DMS79 treated with DMSO at 0.1 percent for 48 hours (cell line): ENCODE results near the gene PKN1.

Experiments used
- DNase-seq: peaks from one replicate; lab custom pipeline; 2025; lab: John Stamatoyannopoulos, UW

The PKN1 gene

DNA sequence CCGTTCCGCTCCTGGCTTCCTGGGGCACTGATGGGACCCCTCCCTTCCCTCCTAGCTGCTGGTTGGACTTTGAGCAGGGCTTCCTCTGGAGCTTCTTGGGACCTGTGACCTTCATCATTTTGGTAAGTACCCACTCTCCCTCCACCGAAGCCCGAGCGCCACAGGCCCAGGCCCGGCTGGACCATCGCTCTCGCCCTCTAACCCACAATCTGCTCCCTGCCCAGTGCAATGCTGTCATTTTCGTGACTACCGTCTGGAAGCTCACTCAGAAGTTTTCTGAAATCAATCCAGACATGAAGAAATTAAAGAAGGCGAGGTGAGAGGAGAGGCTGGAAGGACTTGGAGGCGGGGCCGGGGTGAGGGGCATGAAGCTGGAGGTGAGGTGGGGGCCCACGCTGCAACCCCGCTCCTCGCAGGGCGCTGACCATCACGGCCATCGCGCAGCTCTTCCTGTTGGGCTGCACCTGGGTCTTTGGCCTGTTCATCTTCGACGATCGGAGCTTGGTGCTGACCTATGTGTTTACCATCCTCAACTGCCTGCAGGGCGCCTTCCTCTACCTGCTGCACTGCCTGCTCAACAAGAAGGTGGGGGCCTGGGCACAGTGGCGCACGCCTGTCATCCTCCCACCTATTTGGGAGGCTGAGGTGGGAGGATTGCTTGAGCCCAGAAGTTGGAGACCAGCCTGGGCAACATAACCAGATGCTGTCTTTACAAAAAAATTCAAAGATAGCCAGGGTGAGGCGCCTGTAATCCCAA is 26.3 kb upstream of the PKN1 start:
- DNase-seq = no peak

DNA sequence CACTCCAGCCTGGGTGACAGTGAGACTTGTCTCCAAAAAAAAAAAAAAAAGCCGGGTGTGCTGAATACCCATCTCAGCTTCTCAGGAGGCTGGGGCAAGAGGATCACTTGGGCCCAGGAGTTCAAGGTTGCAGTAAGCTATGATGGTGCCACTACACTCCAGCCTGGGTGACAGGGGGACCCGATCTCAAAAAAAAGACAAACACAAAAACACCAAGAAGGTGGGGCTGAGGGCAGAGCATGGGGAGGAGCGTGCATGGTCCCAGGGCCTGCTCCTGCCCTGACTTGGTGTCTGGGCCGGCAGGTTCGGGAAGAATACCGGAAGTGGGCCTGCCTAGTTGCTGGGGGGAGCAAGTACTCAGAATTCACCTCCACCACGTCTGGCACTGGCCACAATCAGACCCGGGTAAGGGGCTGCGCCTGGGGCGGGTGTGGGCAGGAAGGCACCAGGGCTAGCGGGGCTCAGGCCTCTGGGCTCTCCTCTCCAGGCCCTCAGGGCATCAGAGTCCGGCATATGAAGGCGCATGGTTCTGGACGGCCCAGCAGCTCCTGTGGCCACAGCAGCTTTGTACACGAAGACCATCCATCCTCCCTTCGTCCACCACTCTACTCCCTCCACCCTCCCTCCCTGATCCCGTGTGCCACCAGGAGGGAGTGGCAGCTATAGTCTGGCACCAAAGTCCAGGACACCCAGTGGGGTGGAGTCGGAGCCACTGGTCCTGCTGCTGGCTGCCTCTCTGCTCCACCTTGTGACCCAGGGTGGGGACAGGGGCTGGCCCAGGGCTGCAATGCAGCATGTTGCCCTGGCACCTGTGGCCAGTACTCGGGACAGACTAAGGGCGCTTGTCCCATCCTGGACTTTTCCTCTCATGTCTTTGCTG is 25.3 kb upstream of the PKN1 start:
- DNase-seq = no peak

DNA sequence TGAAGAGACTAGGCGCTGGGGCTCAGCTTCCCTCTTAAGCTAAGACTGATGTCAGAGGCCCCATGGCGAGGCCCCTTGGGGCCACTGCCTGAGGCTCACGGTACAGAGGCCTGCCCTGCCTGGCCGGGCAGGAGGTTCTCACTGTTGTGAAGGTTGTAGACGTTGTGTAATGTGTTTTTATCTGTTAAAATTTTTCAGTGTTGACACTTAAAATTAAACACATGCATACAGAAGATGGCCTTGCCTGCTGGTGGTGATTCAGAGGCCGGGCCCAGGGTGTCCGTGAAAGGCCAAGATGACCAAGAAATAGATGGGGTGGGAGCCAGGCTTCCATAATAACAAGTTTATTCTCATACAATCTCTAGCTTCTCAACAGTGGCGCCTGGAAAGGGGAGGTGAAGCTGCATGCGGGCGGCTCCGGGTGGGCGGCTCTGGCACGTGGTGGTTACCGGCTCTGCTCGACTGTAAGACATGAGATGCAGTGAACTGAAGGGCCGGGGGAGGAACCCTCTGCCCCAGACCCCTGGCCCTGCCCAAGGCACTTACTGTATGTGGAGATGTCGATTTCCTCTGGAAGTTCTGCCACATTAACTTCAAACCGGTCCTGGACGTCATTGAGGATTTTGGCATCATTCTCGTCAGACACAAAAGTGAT is 24.5 kb upstream of the PKN1 start:
- DNase-seq = no peak

DNA sequence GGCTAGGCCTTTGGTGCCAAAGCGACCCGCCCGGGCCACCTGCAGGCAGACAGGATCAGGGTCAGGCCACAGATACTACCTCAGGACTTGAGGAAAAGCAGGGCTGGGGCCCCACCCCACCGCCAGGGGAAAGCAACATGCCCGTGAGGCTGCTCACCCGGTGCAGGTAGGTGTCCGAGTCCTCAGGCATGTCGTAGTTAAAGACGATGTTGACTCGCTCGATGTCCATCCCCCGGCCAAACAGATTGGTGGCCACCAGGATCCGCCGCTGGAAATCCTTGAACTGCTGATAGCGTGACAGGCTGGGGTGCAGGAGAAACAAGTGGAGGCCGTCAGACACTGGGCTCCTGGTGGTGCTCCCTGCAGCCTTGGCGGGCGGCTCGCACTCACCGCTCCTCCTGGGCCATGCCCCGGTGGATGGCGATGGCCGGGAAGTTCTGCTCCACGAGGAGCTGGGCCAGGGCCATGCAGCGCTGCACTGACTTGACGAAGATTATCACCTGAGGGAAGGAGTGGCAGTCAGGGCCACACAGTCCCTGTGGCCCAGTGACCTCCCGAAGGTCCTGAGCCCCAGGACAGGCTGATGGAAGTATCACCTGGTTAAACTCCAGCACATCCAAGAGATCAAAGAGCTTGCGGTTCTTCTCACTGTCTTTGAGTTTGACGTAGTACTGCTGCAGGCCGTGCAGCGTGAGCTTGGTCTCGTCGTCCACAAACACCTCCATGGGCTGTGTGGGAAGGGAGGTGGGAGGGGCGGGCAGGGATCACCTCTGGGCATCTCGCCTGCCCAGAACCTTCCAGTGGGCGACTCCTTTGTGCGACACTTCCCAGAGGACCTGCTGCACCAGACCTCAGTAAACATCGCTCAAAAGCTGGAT is 23.7 kb upstream of the PKN1 start:
- no peak for DNase-seq

DNA sequence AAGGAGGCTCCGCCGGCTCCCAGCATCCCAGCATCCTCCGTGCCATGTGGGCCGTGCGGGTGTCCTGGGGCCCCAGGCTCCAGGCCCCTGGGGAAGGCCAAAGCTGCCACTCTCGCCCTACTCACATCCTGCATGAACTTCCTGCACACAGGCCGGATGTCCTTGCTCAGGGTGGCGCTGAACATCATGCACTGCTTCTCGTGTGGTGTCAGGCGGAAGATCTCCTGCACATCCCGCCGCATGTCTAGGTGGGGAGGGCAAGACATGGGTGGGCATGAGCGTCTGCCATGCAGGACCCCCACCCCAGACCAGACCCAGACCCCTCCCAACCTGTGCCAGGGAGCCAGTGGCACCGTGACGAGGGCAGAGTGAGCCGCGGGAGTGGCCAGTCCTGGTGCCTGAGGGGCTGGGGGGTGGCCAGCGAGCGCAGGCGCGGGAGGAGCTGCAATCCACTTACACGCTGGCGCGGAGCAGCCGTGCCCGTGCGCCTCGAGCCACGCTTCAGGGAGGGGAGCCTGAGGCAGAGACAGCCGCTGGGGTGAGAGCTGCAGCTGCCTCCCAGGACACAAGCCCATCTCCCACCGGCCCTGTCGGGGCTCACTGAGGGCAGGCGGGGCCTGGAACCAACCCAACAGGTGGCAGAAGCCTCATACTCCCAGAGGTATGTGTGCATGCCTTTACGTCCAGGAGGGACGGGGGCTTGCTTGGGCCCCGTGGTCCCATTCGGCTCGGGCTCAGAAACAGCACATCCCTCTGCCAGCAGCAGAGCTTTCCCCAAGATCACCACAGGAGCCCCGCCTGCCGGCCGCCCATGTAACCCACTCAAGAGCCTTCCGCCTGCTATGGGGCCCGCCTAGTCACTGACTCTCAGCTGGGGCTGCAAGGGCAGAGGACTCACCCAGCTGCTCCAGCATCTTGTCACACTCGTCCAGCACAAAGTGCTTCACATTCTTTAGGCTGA is 22.7 kb upstream of the PKN1 start:
- DNase-seq = no peak

DNA sequence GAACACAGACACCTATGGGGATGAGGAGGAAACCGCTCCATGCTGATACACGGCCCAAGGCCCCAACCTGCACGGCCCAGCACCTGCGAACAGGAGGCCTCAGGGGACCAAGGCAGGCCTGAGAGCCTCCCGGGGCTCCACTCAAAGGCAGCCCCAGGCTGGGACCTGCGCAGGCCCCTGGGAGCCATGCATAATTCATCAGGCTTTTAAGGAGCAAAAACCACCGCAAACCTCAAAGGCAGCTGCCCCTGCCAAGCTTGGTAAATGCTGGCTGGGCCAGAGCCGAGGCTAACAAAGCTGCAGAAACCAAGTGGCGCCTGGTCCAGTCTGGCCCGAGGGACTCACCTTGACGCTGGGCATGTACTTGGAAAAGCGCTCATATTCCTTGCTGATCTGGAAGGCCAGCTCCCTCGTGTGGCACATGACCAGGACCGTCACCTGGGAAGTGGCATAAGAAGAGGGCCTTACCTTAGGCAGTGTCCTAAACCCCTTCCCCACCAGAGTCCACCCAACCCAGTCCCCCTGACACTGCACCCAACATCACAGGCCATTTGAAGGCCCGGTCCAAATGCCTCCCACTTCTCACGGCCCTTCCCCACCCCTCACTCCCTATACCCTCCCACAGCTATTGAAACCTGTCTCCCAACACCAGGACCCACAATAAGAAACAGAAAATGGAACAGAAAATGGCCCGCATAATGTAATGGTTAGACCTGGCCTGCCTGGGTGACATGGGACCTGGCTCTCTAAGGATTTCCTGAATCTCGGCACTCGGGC is 21.8 kb upstream of the PKN1 start:
- DNase-seq = no peak

DNA sequence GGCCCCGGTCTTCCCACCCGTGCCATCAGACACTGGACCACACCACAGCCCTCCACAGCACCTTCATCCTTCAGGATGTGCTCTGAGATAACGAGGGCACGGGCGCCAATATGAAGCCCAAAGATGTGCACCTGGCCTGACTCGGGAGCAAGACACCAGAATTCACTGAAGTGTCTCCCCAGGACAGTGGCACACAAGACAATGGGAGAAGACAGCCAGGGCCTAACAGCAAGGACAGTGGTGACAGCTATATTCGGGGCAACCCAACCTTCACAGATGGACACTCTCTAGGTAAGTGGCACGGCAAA is 21.2 kb upstream of the PKN1 start:
- DNase-seq = no peak

DNA sequence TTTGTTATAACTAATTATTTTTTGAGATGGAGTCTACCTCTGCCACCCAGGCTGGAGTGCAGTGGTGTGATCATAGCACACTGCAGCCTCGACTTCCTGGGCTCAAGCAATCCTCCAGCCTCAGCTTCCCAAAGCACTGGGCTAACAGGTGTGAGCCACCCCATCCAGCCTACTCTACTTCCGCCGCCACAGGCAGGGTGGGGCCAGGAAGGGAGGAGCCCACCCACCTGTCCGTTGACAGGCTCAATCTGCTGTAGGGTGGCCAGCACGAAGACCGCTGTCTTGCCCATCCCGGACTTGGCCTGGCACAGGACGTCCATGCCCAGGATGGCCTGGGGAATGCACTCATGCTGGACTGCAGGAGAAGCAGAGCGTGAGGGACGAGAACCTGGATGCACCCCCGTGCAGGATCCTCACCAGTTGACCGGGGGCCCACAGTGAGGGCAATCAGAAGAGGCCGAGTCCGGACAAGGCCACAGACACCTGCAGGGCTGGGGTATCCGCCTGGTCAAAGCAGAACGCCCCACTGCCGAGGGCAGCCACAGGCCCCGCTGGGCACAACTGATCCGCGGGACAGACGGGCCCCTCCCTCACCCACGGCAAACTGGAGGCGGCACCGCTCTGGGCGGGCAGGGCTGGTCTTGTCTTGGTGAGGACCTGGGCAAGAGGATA is 20.6 kb upstream of the PKN1 start:
- DNase-seq = no peak

DNA sequence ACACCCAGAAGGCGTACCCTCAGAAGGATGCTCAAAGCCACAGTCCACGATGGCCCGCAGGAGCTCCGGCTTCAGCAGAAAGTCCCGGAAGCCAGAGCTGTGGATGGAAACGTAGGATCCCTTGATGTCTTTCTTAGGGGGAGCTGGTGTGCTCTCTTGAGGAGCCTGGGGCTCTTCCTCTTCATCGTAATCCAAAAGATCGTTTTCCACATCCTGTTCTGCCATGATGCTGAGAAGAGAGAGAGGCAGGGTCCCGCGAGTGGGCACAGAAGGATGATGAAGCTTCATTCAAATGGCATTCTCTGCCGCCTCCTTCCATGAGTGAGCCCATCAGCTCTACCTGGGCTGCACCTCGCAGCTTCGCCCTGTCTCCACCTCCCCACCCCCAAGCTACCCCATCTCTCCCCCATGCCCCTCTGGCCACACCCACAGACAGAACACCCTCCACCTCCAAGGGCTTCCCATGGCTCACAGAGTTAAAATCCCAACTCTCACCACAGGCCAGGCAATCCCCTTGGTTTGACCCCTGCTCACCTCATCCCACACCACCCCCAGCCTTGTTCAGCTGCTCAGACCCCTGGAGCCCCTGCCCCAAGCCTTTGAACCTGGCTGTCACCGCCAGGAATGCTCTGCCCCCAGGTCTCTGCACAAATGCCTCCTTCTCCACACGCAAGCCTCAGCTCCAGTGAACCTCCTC is 20.0 kb upstream of the PKN1 start:
- no peak for DNase-seq

DNA sequence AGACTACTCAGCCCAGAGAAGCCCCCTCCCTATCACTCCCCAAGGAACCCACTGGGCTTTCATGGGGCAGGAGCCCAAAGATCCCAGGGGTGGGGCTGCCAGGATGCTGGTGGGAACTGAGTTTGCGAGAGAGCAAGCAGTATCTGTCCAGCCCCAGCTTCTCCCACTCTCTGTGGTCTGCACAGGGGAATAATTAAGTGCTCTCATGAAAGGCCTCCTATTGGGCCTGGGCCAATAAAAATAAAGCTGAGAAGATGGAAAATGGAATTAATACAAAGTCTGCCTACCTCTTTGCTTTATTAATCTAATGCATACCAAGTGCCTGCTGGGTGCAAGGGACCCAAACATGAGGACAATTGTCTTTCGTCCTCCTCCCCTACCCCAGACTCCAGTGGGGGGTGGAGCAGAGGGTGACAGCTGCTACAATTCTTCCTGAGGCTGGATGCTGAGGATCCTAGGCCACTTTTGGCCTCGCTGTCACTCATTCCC is 19.4 kb upstream of the PKN1 start:
- peak; percentile 63 for DNase-seq

DNA sequence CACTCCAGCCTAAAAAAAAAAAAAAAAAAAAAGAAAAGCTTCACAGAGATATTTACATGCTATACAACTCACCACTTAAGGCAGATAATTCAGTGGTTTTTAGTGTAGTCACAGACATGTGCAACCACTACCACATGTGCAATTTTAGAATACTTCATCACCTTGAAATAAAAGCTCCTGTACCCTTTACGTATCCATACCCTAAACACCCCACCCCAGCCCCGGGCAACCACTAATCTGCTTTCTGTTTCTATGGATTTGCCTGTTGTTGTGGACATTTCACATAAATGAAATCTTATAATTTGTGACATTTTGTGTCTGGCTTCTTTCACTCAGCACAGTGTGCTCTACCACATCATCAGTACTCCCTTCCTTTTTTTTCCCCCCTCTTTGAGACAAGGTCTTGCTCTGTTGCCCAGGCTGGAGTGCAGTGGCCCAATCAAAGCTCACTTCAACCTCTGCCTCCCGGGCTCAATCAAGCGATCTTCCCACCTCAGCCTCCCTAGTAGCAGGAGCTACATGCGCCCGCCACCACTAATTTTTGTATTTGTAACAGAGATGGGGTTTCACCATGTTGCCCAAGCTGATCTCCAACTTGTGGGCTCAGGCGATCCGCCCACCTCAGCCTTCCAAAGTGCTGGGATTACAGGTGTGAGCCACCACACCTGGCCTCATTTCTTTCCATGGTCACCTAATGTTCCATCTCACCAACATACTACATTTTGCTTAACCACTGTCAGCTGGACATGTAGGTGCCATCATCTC is 18.0 kb upstream of the PKN1 start:
- DNase-seq = no peak

DNA sequence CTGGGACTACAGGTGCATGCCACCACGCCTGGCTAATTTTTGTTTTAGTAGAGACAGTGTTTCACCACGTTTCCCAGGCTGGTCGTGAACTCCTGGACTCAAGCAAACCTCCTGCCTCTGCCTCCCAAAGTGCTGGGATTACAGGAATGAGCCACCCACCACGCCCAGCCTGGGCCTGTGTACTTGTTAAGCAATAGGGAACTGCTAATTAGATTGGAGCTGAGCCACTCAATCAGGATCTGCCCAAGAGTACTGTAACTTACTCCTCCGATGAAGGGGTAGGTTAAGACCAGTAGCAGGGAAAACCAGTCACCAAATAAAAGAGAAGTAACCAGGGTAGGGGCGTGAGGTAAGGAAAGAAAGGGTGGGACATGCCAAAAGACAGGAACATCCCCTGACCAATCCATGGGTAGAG is 16.3 kb upstream of the PKN1 start:
- no peak for DNase-seq

DNA sequence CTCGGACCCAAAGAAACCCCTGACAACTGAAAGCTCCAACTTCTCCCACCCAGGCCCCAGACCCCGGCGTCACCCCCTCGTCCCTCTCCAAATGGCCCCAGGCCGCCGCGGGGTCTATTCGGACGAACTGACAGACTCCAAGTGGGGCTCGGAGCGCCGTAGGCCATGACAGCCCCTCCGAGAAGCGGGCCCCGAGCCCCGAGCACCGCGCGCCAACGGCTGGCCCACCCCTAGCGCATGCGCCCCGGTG is 14.3 kb upstream of the PKN1 start:
- DNase-seq = no peak

DNA sequence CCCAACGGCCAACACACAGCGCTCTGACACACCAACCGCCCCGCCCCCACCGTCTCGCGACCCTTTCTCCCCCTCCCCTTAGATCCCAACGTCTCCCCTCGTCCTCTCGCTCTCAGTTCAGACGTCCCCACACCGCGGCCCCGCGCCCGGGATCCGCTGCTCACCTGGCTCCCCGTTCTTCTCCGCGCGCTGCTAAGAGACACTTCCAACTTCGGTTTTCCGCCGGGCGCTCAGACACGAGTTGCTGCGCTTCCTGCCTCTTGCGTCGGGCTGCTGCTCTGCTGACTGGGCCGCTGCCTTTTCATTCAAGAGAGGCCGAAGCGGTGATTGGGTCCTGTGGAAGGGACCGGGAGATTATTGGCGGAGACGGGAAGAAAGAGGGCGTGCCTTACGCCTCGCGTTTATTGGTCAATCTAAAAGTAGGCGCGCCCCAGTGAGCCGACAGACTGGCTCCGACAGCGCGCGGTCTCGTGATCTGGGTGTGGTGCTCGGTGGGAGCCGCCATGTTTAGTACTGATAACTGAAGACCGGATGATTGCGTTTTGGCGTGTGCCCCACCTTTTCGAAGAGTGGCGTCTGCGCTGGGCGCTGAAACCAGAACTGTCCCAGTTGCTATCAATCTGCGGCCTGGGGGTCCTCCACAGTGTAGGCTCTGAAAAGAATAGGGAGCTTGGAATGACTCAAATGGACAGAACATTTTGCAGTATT is 13.8 kb upstream of the PKN1 start, which contains the start of gene DDX39A:
Gene DDX39A (minus strand): TSS at position 236 of the 708 bp plus-strand sequence. CDS start 6,121 bp downstream, outside the sequence.
- peak; percentile 99 for DNase-seq

DNA sequence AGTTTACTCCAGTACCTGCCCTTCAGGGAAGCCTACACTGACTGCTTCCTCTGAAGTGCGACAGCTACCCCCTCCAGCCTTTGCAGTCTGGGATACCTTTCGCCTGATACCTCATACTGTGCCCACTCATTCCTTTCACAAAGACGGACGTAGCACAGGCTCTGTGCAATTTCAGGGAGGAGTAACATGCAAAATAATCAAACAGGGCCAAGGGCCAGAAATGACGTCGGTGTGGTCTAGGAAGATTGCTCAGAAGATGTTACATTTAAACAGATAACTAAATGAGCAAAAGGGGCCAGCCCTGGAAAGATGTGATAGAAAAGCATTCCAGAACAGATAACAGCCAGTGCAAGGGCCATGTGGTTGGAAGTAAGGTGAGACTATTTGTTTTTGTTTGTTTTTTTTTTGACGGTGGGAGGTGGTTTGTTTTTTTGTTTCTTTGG is 7.4 kb upstream of the PKN1 start:
- no peak for DNase-seq

DNA sequence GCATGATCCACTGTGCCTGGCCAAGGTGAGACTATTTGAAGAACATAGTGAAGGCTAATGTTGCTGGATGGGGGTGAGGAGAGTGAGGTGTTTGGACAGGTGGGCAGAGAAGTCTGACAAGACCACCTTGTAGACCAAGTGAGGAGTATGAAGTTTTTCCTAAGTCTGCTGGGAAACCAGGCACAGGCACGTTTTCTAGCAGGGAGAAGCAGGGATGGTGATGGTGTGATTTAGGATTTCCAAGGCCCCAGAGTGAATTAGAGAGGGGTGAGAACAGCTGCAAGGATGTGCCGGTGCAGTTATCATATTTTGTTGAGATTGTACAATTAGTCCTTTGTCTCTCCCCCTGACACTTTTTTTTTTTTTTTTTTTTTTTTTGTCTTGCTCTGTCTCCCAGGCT is 5.6 kb upstream of the PKN1 start:
- DNase-seq = no peak

DNA sequence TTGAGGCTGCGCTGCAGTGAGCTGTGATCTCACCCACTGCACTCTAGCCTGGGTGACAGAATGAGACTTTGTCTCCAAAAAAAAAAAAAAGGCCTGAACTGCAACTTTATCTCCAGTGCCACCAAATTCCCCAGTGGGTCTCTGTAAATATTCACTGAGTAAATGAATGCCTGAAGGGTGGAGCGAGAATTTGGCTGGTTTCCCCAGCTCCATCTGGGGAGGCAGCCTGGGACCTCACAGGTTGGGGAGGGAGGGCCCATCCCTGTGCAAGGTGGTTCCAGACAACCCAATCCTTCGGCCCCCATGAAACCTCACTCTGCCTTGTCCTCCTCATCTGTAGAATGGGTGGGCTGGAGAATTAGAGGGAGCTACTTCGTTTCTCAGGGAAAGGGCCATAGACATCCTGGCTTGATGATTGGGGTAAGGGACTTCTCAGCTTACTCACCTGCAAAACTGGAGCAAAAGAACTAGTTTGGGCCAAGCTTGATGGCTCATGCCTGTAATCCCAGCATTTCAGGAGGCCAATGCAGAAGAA is 4.2 kb upstream of the PKN1 start:
- DNase-seq = no peak
